Measurements from ENCODE around the gene TMEM38B.

Gene TMEM38B

DNA sequence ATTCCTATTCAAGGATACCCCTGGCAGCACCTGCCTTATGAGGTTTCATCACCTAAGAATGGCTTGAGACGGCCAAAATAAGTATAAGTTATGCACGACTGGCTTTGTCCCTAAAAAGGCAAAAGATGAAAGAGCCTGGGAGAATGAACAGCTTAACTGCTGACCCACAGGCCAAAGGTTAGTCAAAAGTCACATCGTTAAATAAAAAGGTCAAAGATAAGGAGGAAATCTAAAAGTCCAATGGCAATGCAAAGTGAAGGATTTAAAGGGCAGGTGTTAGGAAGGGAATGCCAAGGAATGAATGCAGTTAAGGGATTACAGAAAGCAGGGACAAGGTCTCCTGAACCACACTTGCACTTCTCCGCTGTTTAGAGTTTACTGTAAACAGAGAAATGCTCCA lies 26.5 kb upstream of the TMEM38B start:
- no peak for FAIRE-seq
- TF ChIP-seq POLR2AphosphoS5 (IDR thresholded peaks at IDR 0.05; ENCODE audit: low read depth, low read length), result no peak
- no peak for TF ChIP-seq TAF1 (IDR thresholded peaks at IDR 0.05; ENCODE audit: borderline replicate concordance, low read depth, low read length)
- no peak for TF ChIP-seq POLR2A (IDR thresholded peaks at IDR 0.05; ENCODE audit: low read depth, low read length)
- DNase-seq (ENCODE audit: insufficient read length), result no peak

DNA sequence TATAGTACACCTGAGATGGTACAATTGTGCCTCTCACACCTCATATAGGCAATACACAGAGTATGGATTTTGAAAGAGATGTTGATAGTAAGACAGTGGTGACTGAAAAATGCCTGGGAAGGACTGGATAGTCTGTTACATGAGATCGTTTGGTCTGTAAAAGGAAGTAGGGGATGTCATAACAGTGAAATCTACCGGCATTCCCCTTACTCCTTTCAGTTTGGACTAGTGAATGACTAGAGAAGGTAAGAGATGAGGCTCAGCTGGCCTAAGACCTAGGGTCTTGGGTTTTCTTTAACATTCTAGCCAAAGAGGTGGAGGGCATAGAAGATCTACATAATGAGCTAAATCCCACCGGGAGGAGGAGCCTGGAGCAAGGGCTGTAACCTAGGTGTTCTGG lies 24.0 kb upstream of the TMEM38B start:
- TF ChIP-seq POLR2A (IDR thresholded peaks at IDR 0.05; ENCODE audit: low read depth, low read length) (no peak), TAF1 (IDR thresholded peaks at IDR 0.05; ENCODE audit: borderline replicate concordance, low read depth, low read length) (no peak), POLR2AphosphoS5 (IDR thresholded peaks at IDR 0.05; ENCODE audit: low read depth, low read length) (no peak)
- DNase-seq (ENCODE audit: insufficient read length) (no peak), FAIRE-seq (no peak)

DNA sequence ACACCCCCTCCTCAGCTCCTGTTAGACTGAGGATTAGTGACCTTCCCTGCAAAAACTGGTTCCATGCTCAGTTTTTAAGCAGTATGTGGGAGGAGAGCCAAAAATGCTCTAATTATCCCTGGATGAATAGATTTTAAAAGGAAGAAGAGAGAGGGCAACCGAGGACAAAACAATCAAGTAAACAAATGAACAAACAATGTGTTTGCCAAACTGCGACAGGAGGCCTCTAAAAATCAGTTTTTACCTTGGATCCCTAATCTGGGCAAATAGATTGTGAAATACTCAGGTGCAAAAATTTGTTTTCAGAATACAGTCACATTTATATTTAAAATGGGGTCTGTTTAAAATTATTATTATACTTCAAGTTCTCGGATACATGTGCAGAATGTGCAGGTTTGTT lies 23.6 kb upstream of the TMEM38B start:
- DNase-seq (ENCODE audit: insufficient read length) (no peak), FAIRE-seq (no peak)
- no peak for TF ChIP-seq TAF1 (IDR thresholded peaks at IDR 0.05; ENCODE audit: borderline replicate concordance, low read depth, low read length)

DNA sequence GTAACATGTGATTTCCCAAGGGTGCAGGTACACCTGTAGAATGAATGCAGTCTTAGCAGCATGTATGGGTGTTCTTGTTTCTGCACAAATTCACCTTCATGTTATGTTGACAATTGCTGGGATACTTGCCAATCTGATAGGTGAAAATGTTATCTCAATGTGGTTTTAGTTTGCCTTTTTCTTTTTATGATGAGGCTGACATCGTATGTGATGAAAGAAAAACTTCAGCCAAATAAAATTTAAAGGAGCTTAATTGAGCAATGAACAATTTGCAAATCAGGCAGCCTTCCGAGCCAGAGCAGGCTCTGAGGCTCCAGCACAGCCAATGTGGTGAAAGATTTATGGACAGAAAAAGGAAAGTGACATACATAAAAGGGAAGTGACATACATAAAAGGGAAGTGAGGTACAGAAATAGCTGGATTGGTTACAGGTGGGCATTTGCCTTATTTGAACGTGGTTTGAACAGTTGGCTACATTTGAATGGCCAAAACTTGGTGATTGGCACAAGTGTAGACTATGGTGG lies 21.6 kb upstream of the TMEM38B start:
- no peak for FAIRE-seq
- TF ChIP-seq POLR2A (IDR thresholded peaks at IDR 0.05; ENCODE audit: low read depth, low read length), result no peak
- TF ChIP-seq TAF1 (IDR thresholded peaks at IDR 0.05; ENCODE audit: borderline replicate concordance, low read depth, low read length), result no peak
- no peak for TF ChIP-seq POLR2AphosphoS5 (IDR thresholded peaks at IDR 0.05; ENCODE audit: low read depth, low read length)
- DNase-seq (ENCODE audit: insufficient read length), result no peak

DNA sequence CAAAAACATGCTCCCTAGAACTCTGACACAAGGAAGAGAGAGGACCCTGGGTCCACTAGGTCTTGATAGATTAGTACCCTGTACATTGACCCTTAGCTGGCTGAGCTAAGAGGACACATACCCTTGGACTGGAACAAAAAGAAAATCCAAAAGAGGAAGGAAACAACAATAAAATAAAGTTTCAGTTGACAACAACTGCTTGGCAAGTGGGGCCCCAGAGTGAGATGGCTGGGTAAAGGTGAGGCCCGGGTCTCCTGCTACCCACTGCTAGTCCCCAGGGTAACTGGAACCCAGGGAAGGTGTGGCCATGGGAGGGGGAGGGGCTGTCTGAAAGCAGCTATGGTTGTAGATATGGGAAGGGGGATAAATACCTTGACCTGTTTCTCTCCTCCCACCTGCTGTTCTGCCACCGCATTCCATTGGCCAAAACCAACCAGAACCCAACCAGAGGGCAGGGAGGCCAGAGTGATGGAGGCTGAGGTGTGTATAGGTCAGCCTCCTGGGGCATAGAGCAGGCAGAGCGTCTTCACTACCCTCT lies 20.4 kb upstream of the TMEM38B start:
- FAIRE-seq (no peak), DNase-seq (ENCODE audit: insufficient read length) (no peak)
- TF ChIP-seq POLR2A (IDR thresholded peaks at IDR 0.05; ENCODE audit: low read depth, low read length) (no peak), TAF1 (IDR thresholded peaks at IDR 0.05; ENCODE audit: borderline replicate concordance, low read depth, low read length) (no peak), POLR2AphosphoS5 (IDR thresholded peaks at IDR 0.05; ENCODE audit: low read depth, low read length) (no peak)

DNA sequence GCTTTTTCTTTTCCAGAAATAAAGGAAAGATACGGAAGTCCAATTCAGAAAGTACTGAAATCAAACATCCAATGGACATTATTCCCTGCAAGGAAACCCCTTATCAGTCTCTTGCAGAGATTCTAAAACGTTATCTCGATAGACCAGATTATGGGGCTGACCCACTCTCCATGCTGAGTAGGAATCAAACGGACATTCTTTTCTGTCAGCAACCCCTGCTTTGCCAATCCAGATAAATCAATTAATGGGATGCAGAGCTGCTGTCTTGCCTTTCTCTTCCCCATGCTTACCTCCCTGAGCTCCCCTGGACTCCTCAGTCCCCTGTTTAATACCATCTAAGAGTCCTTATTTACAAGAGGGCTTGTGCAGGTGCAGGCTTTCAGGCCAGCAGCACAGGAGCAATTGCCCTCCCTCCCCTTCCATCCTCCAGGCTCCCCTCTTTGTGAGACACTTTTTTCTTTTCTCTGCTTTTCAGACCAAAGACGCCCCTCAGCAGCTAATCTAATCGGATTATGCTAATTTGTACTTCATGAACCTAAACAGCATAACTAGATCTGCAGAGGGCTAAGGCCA lies 17.9 kb upstream of the TMEM38B start:
- DNase-seq (ENCODE audit: insufficient read length) (no peak), FAIRE-seq (no peak)
- no peak for TF ChIP-seq TAF1 (IDR thresholded peaks at IDR 0.05; ENCODE audit: borderline replicate concordance, low read depth, low read length)
- no peak for TF ChIP-seq POLR2AphosphoS5 (IDR thresholded peaks at IDR 0.05; ENCODE audit: low read depth, low read length)
- no peak for TF ChIP-seq POLR2A (IDR thresholded peaks at IDR 0.05; ENCODE audit: low read depth, low read length)

DNA sequence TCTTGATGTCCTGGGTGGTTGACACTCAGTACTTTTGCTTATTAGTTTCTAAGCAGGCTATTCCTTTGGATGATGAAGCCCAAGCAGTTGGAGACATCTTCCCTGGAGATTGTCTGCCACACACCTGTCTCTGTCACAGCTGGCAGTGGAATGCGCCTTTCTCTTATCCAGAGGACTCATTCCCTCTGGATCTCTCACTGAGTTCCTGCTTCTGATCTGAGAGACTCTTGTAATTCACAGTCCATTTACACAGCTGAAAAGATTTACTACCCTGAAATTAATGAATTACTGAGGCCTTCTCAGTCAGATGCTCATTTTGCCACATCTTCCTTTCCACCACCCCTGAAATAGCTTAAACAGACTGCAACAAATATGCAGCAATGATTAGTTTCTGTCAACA lies 16.2 kb upstream of the TMEM38B start:
- FAIRE-seq (no peak), DNase-seq (ENCODE audit: insufficient read length) (no peak)
- TF ChIP-seq POLR2A (IDR thresholded peaks at IDR 0.05; ENCODE audit: low read depth, low read length) (no peak), POLR2AphosphoS5 (IDR thresholded peaks at IDR 0.05; ENCODE audit: low read depth, low read length) (no peak), TAF1 (IDR thresholded peaks at IDR 0.05; ENCODE audit: borderline replicate concordance, low read depth, low read length) (no peak)

DNA sequence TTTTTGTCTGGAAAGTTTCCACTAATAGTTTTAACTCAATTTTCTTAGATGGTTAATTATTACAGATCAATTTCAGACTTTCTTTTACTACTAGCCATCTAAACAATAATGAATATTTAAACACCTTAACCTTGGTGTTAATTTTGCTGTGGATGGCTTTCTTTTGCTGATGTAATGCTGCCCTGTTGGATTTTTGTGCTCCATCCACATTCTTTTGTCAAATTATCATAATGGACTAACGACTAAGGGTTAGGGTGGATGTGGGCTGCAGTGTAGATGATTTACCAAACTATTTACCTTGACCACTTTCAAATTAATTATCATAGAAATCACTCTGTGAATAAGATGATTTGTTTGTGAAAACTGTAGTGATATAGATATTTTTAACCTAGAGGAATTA lies 15.6 kb upstream of the TMEM38B start:
- TF ChIP-seq POLR2A (IDR thresholded peaks at IDR 0.05; ENCODE audit: low read depth, low read length) (no peak), TAF1 (IDR thresholded peaks at IDR 0.05; ENCODE audit: borderline replicate concordance, low read depth, low read length) (no peak), POLR2AphosphoS5 (IDR thresholded peaks at IDR 0.05; ENCODE audit: low read depth, low read length) (no peak)
- no peak for FAIRE-seq
- no peak for DNase-seq (ENCODE audit: insufficient read length)

DNA sequence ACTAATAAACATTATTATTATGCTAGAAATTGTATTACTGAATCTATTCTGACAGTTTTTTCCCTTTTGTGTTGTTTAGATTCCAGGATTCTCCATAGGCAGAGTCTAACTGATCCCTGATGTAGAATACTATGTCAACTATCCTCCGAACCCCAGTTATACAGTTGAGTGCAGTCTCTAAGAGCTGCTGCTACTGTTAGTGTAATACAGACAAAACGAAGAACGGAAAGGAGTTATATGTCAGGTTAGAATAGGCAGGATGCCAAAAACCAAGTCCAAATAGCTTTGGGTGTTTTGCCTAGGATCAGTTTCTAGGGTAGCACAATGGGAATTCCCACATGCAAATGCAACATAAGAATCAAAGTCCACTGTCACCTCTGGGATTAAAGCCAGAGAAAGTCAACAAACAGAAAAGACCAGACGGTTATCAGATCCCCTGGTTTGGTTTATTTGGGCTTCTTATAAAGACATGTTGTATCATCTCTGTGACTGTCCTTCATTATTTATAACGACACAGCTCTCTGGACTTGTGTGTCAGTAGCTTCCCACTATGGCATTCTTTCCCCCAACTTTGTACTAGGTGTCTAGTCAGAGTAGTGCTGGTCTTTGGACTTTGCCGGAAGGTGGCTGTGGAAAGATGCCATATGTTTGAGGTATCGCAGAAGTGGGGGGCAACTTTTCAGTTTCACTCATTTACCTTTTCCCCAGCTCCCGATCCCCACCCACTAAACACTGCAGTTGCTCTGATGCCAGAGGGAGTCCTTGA lies 14.9 kb upstream of the TMEM38B start:
- no peak for TF ChIP-seq TAF1 (IDR thresholded peaks at IDR 0.05; ENCODE audit: borderline replicate concordance, low read depth, low read length)
- TF ChIP-seq POLR2A (IDR thresholded peaks at IDR 0.05; ENCODE audit: low read depth, low read length), result no peak
- no peak for TF ChIP-seq POLR2AphosphoS5 (IDR thresholded peaks at IDR 0.05; ENCODE audit: low read depth, low read length)
- no peak for DNase-seq (ENCODE audit: insufficient read length)
- no peak for FAIRE-seq

DNA sequence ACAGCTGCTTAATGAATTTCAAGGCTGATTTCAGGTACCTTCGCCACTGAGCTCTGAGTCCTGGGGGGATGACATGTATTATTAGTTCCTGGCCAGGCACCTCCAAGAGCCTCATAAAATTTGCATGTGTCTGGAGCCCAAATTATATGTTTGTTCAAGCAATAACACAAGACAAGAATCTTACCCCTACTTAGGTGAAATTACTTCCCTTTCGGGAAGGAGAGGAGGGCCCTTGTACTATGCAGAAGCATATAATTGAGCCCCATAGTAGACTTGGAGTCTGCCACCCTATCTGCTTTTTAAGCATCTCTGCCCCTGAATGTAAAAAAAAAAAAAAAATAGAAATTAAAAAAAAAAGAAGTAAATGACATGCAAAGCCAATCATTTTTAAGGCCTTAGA lies 13.0 kb upstream of the TMEM38B start:
- no peak for DNase-seq (ENCODE audit: insufficient read length)
- no peak for TF ChIP-seq POLR2A (IDR thresholded peaks at IDR 0.05; ENCODE audit: low read depth, low read length)
- no peak for TF ChIP-seq POLR2AphosphoS5 (IDR thresholded peaks at IDR 0.05; ENCODE audit: low read depth, low read length)
- no peak for TF ChIP-seq TAF1 (IDR thresholded peaks at IDR 0.05; ENCODE audit: borderline replicate concordance, low read depth, low read length)
- FAIRE-seq, result no peak

DNA sequence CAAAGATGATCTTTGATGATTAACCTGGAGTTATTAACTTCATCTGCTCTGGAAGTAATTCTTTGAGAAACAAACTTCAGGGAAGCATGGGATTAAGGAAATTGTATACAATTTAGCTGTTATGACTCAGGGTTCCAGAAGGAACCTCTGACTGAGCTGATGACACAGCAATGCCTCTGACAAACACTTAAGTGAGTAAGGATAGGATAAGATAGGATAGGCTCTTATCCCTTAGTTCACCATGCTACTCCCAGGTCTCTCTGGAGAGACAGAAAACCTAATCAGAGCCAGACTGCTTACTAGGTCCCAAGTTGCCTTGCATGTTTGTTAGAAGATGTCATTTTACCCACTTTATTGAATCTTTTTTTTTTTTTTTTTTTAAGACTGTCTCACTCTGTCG lies 12.6 kb upstream of the TMEM38B start:
- no peak for TF ChIP-seq POLR2A (IDR thresholded peaks at IDR 0.05; ENCODE audit: low read depth, low read length)
- TF ChIP-seq TAF1 (IDR thresholded peaks at IDR 0.05; ENCODE audit: borderline replicate concordance, low read depth, low read length), result no peak
- no peak for TF ChIP-seq POLR2AphosphoS5 (IDR thresholded peaks at IDR 0.05; ENCODE audit: low read depth, low read length)
- no peak for DNase-seq (ENCODE audit: insufficient read length)
- FAIRE-seq, result no peak

All from GM12892 (cell line).